Upper lobe of left lung (tissue), 6 donors: ENCODE results near the gene PPTC7. TPM values are rescaled to one million over a fixed set of nuclear protein-coding genes. Genes with fewer than 3 reads are reported as not detected.
A peak's percentile ranks its signal among the peaks of the same experiment; 100 is the strongest.
"Not testable (repeated sequence)": the region's sequence is repeated elsewhere in the genome, so short reads cannot be mapped to it uniquely, and the experiment has no call there.

Source experiments
- ATAC-seq, 2 donors: fragments of 200-7000 bp; cut with Tn5 transposase; one replicate each; pipeline ENCODE4 v1.9.1; 2022; ENCODE audit warnings: mild to moderate bottlenecking in 2 of 2, moderate library complexity in 2 of 2; ENCODE audit not compliant: low FRiP score in 2 of 2
- DNase-seq, 2 donors: peaks; one replicate each; pipeline ENCODE4 v3.0.0-alpha.2; 2019 to 2020
- H3K27ac ChIP-seq, 4 donors: fragments of 200-600 bp; sonication (generic); one replicate each; pipeline ENCODE4 v1.5.1; 2016 to 2019
- H3K27me3 ChIP-seq, 4 donors: fragments of 200-600 bp; sonication (generic); one replicate each; pipeline ENCODE4 v1.5.1; 2017 to 2019
- H3K36me3 ChIP-seq, 4 donors: fragments of 200-600 bp; sonication (generic); one replicate each; pipeline ENCODE4 v1.5.1; 2016 to 2019
- H3K4me1 ChIP-seq, 4 donors: fragments of 200-600 bp; sonication (generic); one replicate each; pipeline ENCODE4 v1.5.1; 2018 to 2019
- H3K4me3 ChIP-seq, 4 donors: fragments of 200-600 bp; sonication (generic); one replicate each; pipeline ENCODE4 v1.5.1; 2017 to 2019; ENCODE audit warnings: mild to moderate bottlenecking in 2 of 4, moderate library complexity in 1 of 4
- H3K9me3 ChIP-seq, 4 donors: fragments of 200-600 bp; sonication (generic); one replicate each; pipeline ENCODE4 v1.5.1; 2018 to 2019
- EP300 ChIP-seq, 4 donors: sonication (generic); formaldehyde crosslinking; IDR thresholded peaks; one replicate each; pipeline ENCODE4 v1.5.1; 2017; ENCODE audit warnings: antibody characterized with exemption in 4 of 4, control low read depth in 2 of 4
- POLR2A ChIP-seq, 4 donors: fragments of 450-650 bp; IDR thresholded peaks; one replicate each; pipeline ENCODE4 v1.5.1; 2016 to 2017; ENCODE audit warnings: antibody characterized with exemption in 4 of 4, mild to moderate bottlenecking in 2 of 4
- POLR2AphosphoS5 ChIP-seq, 2 donors: sonication (generic); formaldehyde crosslinking; IDR thresholded peaks; one replicate each; pipeline ENCODE4 v1.5.1; 2017; ENCODE audit warnings: antibody characterized with exemption in 2 of 2
- WGBS, 2 donors: methylation state at CpG; one replicate each; pipeline ENCODE4 v1.1.5; 2017 to 2018; 5-methylcytosine and 5-hydroxymethylcytosine counted together
- total RNA-seq, 6 donors: library from RNA; depleted of rRNA in 4 of 6; stranded (reverse); fragments of >200 nt in 4 of 6; gene quantifications; one replicate each; pipeline versions ENCODE4 v1.1.0 to v1.2.1, GENCODE V29; 2016 to 2021
- TF ChIP-seq, protein P1 (sequence below), 6 experiments: fragments of 450-650 bp in 4 of 6; fragments of 200-600 bp in 2 of 6; sonication (generic) in 2 of 6; IDR thresholded peaks; one replicate each; pipeline ENCODE4 v1.5.1; 2016 to 2019; ENCODE audit warnings: antibody characterized with exemption in 6 of 6
- donor health status: DM: no; HTN: no; CAD: no; lungs with moderate emphysema.
- donor health status: DM: no; HTN: yes; CAD: no; lungs with severe emphysema.

Gene PPTC7
- total RNA-seq, 6 donors from 2014 or later = 22.0 to 40.8 (median 25.2) TPM

DNA sequence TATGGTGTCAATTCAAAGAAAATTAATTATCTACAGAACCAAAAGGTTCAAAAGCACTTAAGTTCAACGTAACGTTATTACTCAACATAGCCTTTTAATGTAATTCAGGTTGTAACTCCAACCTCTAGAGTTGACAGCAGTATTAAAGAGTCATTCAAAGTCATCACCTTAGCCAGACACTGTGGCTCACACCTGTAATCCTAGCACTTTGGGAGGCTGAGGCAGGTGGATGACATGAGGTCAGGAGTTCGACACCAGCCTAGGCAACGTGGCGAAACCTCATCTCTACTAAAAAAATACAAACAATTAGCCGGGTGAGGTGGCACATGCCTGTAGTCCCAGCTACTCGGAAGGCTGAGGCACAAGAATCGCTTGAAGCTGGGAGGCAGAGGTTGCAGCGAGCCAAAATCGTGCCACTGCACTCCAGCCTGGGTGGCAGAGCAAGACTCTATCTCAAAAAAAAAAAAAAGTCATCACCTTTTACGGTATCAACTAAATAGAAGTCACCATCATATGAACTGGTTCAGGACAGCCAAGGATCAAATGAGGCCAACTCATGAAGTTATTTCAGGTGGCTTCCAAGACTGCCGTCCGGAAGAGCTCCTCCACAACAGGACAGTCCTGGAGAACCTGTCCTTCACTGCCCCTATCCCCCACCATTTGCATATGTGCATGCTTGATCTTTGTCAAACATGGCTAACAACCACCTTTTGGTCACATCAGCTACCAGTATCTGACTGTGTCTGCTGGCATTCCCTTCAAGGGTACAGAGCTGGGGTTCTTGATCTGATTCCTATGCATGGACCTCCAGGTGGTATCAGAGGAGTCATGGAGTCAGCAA is 4.2 kb downstream of the PPTC7 start:
- H3K4me1 ChIP-seq = peaks cover 45 to 77% (median 59%) of the 10 kb centered on the region in 4 donors
- H3K27me3 ChIP-seq = no peaks in the 10 kb centered on the region
- H3K36me3 ChIP-seq = no peaks in the 10 kb centered on the region
- WGBS, 2 donors = 78 to 83% methylated on average over 13 of the region's 13 CpGs
- H3K4me3 ChIP-seq = no peak overlapping the region
- H3K27ac ChIP-seq = peak overlapping the region; percentile 56 to 79 (median 74)
- no peaks in the 10 kb centered on the region for H3K9me3 ChIP-seq
- TF ChIP-seq POLR2A (IDR thresholded peaks at IDR 0.05) (no peak), EP300 (IDR thresholded peaks at IDR 0.05) (no peak), POLR2AphosphoS5 (IDR thresholded peaks at IDR 0.05) (no peak)
- TF ChIP-seq, protein P1, sequence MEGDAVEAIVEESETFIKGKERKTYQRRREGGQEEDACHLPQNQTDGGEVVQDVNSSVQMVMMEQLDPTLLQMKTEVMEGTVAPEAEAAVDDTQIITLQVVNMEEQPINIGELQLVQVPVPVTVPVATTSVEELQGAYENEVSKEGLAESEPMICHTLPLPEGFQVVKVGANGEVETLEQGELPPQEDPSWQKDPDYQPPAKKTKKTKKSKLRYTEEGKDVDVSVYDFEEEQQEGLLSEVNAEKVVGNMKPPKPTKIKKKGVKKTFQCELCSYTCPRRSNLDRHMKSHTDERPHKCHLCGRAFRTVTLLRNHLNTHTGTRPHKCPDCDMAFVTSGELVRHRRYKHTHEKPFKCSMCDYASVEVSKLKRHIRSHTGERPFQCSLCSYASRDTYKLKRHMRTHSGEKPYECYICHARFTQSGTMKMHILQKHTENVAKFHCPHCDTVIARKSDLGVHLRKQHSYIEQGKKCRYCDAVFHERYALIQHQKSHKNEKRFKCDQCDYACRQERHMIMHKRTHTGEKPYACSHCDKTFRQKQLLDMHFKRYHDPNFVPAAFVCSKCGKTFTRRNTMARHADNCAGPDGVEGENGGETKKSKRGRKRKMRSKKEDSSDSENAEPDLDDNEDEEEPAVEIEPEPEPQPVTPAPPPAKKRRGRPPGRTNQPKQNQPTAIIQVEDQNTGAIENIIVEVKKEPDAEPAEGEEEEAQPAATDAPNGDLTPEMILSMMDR (IDR thresholded peaks at IDR 0.05) = no peak
- no peak for ATAC-seq
- DNase-seq = no peak

DNA sequence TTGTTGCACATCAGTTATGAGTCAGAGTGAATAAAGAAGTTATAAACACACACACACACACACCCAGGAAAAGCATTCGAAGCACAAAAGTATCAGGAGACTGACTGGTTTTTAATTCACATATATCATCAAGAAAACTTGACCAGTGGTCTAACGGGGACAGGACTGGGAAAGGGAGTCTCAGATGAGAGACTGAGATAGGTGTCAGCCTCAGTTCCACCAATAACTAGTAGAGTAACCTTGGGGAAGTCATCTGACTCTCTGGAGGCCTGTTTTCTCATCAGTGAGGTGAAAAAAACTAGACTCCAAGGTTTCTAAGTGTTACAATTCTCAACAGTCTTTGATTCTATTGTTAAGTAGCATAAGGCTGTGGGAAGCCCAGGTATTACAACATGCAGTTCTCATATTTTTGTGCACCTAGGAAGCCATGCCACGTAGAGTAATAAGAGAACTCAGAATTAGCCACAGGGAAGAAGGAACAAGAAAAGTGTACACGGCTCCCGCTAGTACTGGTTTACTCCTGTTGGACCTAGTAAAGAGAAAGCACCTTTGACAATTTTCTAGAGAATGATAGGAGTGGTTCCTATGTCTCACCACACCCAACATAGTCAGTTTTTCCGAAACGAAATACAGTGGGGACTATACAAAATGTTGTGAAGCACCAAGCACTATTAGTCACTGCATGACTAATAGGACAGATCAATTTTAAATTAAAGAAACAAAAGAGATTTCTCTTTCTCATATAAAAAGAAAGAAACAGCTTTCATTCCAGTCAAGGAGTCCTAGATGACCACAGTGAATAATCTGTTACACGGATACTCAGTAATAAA is 5.0 kb downstream of the PPTC7 start:
- H3K27ac ChIP-seq = peak overlapping the region; percentile 56 to 79 (median 74)
- H3K36me3 ChIP-seq = no peaks in the 10 kb centered on the region
- WGBS, 2 donors = 32 to 44% methylated on average over 8 of the region's 8 CpGs
- no peaks in the 10 kb centered on the region for H3K27me3 ChIP-seq
- DNase-seq = peak in 1 of 2 donors; percentile 41
- no peaks in the 10 kb centered on the region for H3K9me3 ChIP-seq
- TF ChIP-seq POLR2A (IDR thresholded peaks at IDR 0.05) = no peak
- peak in 1 of 4 donors; percentile 42 for TF ChIP-seq EP300 (IDR thresholded peaks at IDR 0.05)
- ATAC-seq = peak; percentile 54 to 64
- no peak overlapping the region for H3K4me3 ChIP-seq
- peaks cover 40 to 74% (median 53%) of the 10 kb centered on the region in 4 donors for H3K4me1 ChIP-seq

DNA sequence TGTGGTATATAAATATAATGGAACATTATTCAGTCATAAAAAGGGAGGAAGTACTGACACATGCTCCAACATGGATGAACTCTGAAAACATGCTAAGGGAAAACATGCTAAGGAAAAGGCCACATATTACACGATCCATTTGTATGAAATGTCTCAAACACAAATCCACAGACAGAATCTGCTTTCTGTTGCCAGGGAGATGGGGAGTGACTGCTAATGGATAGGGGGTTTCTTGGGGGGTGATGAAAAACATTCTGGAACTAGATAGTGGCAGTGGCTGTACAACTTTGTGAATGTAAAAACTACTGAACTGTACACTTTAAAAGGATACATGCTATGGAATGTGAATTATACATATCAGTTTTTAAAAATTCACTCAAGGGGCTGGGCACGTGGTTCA is 6.6 kb downstream of the PPTC7 start:
- WGBS, 2 donors = 88 to 95% methylated on average over 2 of the region's 2 CpGs
- peaks cover 40 to 66% (median 50%) of the 10 kb centered on the region in 4 donors for H3K4me1 ChIP-seq
- no peak for DNase-seq
- no peak overlapping the region for H3K27ac ChIP-seq
- peaks cover 0 to 7% (median 2%) of the 10 kb centered on the region in 4 donors for H3K9me3 ChIP-seq
- H3K36me3 ChIP-seq = no peaks in the 10 kb centered on the region
- H3K27me3 ChIP-seq = no peaks in the 10 kb centered on the region
- TF ChIP-seq EP300 (IDR thresholded peaks at IDR 0.05) (no peak), POLR2AphosphoS5 (IDR thresholded peaks at IDR 0.05) (no peak), POLR2A (IDR thresholded peaks at IDR 0.05) (no peak)
- TF ChIP-seq, protein P1 (IDR thresholded peaks at IDR 0.05) = no peak
- H3K4me3 ChIP-seq = no peak overlapping the region
- ATAC-seq = no peak

DNA sequence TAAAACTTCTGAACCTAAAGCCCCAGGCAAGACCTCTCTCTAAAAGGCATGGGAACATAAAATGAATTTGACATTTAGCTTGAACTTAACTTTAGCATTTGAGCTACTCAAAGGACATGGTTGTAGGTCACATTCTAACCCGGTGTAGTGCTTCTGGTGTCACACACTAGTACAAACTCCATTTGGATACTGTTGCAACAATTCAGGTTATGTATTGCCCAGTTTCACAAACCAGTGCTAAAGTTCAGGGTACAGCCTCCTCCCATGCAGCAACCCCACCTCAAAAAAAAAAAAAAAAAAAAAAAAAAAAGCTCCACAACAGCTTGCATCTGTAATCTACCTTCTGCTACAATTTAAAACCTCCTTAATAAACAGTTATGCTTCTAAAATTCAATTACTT is 7.8 kb downstream of the PPTC7 start:
- TF ChIP-seq POLR2A (IDR thresholded peaks at IDR 0.05) (no peak), EP300 (IDR thresholded peaks at IDR 0.05) (no peak), POLR2AphosphoS5 (IDR thresholded peaks at IDR 0.05) (no peak)
- TF ChIP-seq, protein P1 (IDR thresholded peaks at IDR 0.05) = no peak
- peaks cover 32 to 55% (median 39%) of the 10 kb centered on the region in 4 donors for H3K4me1 ChIP-seq
- ATAC-seq = no peak

DNA sequence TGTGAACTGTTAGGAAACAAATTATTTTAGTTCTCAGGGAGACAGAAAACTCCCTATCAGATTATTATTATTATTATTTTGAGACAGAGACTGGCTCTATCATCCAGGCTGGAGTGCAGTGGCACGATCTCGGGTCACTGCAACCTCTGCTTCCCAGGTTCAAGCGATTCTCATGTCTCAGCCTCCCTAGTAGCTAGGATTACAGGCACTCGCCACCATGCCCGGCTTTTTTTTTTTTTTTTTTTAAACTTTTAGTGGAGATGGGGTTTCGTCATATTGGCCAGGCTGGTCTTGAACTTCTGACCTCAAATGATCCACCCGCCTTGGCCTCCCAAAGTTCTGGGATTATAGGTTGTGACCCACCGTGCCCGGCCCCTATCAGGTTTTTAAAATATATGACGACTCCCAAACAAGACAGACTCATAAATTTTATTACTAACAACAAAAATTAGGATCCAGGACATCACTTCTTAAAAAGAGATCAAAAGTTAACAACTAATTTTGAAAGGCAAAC is 8.3 kb downstream of the PPTC7 start:
- H3K4me3 ChIP-seq, H3K27ac ChIP-seq, ATAC-seq, H3K36me3 ChIP-seq, H3K27me3 ChIP-seq, DNase-seq: not testable (repeated sequence)
- WGBS, 2 donors = 89 to 95% methylated on average over 10 of the region's 10 CpGs
- Histone ChIP-seq H3K9me3 (peaks cover 0 to 13% (median 5%) of the 10 kb centered on the region in 4 donors), H3K4me1 (peaks cover 29 to 49% (median 35%) of the 10 kb centered on the region in 4 donors)

More for the DNA sequence above, 7.8 kb downstream of the PPTC7 start:
- Histone ChIP-seq H3K36me3 (no peaks in the 10 kb centered on the region), H3K4me3 (no peak overlapping the region), H3K27me3 (no peaks in the 10 kb centered on the region), H3K27ac (no peak overlapping the region), H3K9me3 (peaks cover 0 to 13% (median 5%) of the 10 kb centered on the region in 4 donors)
- no peak for DNase-seq
- WGBS, 2 donors = 30 to 50% methylated on average over 1 of the region's 1 CpG
